ENCODE results near the gene XRCC5.
"Not testable (repeated sequence)": the region's sequence is repeated elsewhere in the genome, so short reads cannot be mapped to it uniquely, and the experiment has no call there.

The XRCC5 gene

GRCh38 chr2:216108967-216109921 lies at the start of gene XRCC5:
Gene XRCC5, plus strand, starts transcription at chr2:216109348. Its CDS starts 89 bp downstream, at chr2:216109437.
- DNase-seq: peak; percentile 97

- no peak for DNase-seq
Observed at GRCh38 chr2:216064014-216064630, 45.0 kb upstream of the XRCC5 start.

GRCh38 chr2:216064665-216065064 lies 44.5 kb upstream of the XRCC5 start:
- no peak for DNase-seq

- DNase-seq: no peak
Observed at GRCh38 chr2:216066230-216066629, 42.9 kb upstream of the XRCC5 start.

GRCh38 chr2:216069028-216069427 lies 40.1 kb upstream of the XRCC5 start:
- no peak for DNase-seq

DNA sequence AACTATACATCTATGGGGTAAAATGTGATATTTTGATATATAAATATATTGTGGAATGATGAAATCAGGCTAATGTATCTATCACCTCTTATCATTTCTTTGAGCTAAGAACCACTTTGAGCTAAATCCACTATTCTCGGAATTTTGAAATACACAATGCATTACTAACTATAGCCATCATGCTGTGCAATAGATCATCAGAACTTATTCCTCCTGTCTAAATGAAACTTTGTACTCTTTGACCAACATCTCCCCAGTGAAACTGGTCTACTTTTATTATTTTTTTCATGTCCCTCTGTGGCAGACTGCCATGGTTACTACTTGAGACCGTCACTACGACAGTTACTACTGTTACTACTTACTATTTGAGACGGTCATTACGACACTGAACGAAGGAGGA lies 39.0 kb upstream of the XRCC5 start:
- no peak for DNase-seq

GRCh38 chr2:216071111-216071851 lies 37.9 kb upstream of the XRCC5 start:
- DNase-seq: no peak

DNA sequence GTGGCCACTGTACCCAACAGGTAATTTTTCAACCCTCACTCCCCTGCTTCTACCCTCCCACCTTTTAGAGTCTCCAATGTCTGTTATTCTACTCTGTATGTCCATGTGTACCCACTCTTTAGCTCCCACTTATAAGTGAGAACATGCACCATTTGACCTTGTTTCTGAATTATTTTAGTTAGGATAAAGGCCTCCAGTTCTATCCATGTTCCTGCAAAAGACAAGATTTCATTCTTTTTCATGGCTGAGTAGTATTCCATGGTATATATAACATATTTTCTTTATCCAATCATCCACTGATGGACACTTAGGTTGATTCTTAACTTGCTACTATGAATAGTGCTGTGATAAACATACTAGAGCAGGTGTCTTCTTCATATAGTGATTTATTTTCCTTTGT lies 36.7 kb upstream of the XRCC5 start:
- no peak for DNase-seq

DNA sequence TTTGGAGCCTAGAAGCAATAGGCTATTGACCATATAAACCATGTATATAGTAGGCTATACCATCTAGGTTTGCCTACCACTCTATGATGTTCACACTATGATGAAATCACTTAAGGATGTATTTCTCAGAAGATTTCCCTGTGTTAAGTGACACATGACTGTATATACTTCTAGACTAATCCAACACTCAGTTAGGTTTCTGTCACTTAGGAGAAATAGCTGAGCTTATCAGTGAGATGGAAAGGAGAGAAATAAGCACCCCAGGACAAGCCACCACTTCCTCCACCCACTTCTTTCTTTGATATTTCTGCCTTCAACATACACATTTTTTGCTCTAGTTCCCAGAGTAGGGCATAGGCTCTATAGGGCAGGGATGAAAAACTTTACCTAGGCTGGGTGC lies 35.4 kb upstream of the XRCC5 start:
- DNase-seq: no peak

DNA sequence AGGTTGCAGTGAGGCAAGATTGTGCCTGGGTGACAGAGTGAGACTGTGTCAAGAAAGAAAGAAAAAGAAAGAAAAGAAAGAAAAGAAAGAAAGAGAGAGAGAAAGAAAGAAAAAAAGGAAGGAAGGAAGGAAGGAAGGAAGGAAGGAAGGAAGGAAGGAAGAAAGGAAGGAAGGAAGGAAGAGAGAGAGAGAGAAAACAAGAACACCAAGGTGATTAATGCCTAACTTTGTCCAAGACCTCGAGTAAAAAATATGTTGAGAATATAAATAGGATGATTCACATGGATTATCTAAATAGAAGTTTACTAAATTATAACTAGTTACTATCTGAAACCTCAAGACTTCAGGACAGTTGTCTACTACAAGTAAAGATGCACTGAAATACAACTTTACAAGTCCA lies 34.8 kb upstream of the XRCC5 start:
- no peak for DNase-seq

DNA sequence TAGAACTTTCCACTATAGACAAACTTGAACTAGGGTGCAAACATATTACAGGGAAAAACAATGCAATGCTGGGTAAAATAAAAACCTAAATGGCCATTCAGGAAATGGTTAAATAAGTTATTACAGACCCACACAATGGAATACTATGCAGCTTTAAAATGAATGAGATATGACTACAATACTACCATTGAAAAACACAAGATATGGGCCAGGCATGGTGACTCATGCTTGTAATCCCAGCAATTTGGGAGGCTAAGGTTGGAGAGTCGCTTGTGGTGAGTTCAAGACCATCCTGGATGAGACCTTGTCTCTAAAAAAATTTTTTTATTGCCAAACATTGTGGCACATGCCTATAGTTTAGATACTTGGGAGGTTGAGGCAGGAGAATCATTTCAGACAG lies 34.4 kb upstream of the XRCC5 start:
- DNase-seq: no peak

- DNase-seq: no peak
Observed at GRCh38 chr2:216075510-216076485, 33.4 kb upstream of the XRCC5 start.

GRCh38 chr2:216078776-216079175 lies 30.4 kb upstream of the XRCC5 start:
- no peak for DNase-seq

- DNase-seq: not testable (repeated sequence)
Observed at GRCh38 chr2:216080048-216080447, 29.1 kb upstream of the XRCC5 start.

- no peak for DNase-seq
Observed at GRCh38 chr2:216081012-216081411, 28.1 kb upstream of the XRCC5 start.

- peak; percentile 86 for DNase-seq
Observed at GRCh38 chr2:216081487-216082116, 27.5 kb upstream of the XRCC5 start, which contains the start of the genes PECR and TMEM169. Gene PECR, minus strand, starts transcription at chr2:216081809. Its CDS starts 68 bp downstream, at chr2:216081741. Gene TMEM169, plus strand, starts transcription at chr2:216081919. Its CDS starts 14,045 bp downstream, at chr2:216095964.

- peak; percentile 11 for DNase-seq
Observed at GRCh38 chr2:216082117-216082711, 26.9 kb upstream of the XRCC5 start.

DNA sequence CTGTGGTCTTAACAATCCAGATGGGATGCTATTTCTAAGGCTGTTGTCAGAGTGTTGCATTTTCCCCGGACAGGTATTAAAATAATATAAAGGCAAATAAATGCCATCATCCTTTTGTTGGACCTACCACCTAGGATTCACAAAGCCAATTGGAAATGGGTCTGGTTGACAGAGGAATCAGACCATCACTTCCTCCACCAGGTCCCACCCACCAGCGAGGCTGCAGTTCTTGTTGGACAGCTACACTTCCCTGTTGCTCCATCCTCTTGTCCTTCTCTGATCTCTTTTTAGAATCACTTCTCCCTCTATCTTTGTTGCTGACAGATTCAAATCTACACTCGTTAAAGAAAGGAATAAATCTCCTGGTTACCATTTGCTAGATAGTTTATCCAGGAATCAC lies 26.3 kb upstream of the XRCC5 start:
- peak; percentile 30 for DNase-seq

GRCh38 chr2:216083464-216084281 lies 25.5 kb upstream of the XRCC5 start:
- no peak for DNase-seq

GRCh38 chr2:216084547-216084946 lies 24.6 kb upstream of the XRCC5 start:
- no peak for DNase-seq
